GM19438 (cell line): Measurements from ENCODE around the gene MRPL14.
A peak's percentile ranks its signal among the peaks of the same experiment; 100 is the strongest.

Experiments
- ATAC-seq: cut with Tn5 transposase; IDR thresholded peaks from one replicate; pipeline ENCODE4 v1.9.1; 2021; ENCODE audit warnings: low read depth; ENCODE audit not compliant: unreplicated experiment

Gene MRPL14

GRCh38 chr6:44081753-44082152 is 45.5 kb downstream of the MRPL14 start:
- ATAC-seq: no peak

GRCh38 chr6:44080561-44081521 is 46.4 kb downstream of the MRPL14 start:
- no peak for ATAC-seq

- no peak for ATAC-seq
Observed at GRCh38 chr6:44079672-44080071, 47.6 kb downstream of the MRPL14 start.

GRCh38 chr6:44078827-44079671 is 48.2 kb downstream of the MRPL14 start:
- no peak for ATAC-seq

- no peak for ATAC-seq
Observed at GRCh38 chr6:44078219-44078826, 48.9 kb downstream of the MRPL14 start.

GRCh38 chr6:44077214-44077946 is 49.9 kb downstream of the MRPL14 start:
- ATAC-seq: no peak

- ATAC-seq: no peak
Observed at GRCh38 chr6:44076356-44077213, 50.7 kb downstream of the MRPL14 start.

- ATAC-seq: no peak
Observed at GRCh38 chr6:44075647-44076355, 51.5 kb downstream of the MRPL14 start.

GRCh38 chr6:44074813-44075646 is 52.2 kb downstream of the MRPL14 start:
- ATAC-seq: no peak

- no peak for ATAC-seq
Observed at GRCh38 chr6:44074439-44074812, 52.8 kb downstream of the MRPL14 start.

- no peak for ATAC-seq
Observed at GRCh38 chr6:44073612-44074438, 53.4 kb downstream of the MRPL14 start.

- peak; percentile 44 for ATAC-seq
Observed at GRCh38 chr6:44072959-44073611, 54.2 kb downstream of the MRPL14 start.

GRCh38 chr6:44072452-44072958 is 54.7 kb downstream of the MRPL14 start:
- ATAC-seq: peak; percentile 2

GRCh38 chr6:44071670-44072451 is 55.4 kb downstream of the MRPL14 start:
- ATAC-seq: no peak

GRCh38 chr6:44068607-44069296 is 58.5 kb downstream of the MRPL14 start:
- no peak for ATAC-seq
